GM21360 (cell line): Measurements from ENCODE around the gene OGDHL.
"Not testable (repeated sequence)": the region's sequence is repeated elsewhere in the genome, so short reads cannot be mapped to it uniquely, and the experiment has no call there.

Source experiments
- ATAC-seq: cut with Tn5 transposase; IDR thresholded peaks from one replicate; pipeline ENCODE4 v1.9.1; 2021; ENCODE audit warnings: mild to moderate bottlenecking, moderate library complexity; ENCODE audit not compliant: unreplicated experiment

The OGDHL gene

DNA sequence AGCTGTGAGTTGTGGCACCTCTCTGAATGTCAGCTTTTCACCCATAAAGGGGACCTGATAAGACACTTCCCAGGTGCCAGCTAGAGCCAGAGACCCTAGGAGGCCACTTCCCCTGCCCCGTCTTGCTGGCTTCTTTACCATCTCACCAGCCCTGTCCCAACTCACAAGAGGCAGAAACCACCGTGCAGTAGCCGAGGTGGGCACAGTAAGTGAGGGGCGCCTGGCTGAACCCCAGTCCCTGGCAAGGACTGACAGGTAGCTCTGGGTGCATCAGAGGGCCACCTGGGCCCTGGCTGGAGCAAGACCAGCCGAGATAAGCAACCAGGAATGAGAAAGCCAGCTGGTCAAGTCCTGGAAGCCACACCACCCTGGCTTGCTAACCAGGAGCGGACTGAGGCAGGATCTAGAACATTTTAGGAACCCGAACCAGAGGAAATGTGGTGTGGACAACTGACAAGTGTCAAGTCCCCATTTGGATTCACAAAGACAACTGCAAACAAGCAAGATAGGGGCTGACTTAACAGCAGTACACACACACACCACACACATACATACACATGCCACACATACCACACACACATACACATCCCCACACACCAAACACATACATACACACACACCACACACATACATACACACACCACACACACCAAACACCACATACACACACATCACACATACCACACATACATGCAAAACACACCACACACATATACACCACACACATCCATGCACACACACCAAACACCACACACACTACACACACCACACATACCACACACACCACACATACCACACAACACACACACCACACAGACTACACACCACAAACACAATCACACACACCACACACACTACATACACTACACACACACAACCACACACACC, 20.8 kb downstream of the OGDHL start:
- no peak for ATAC-seq

DNA sequence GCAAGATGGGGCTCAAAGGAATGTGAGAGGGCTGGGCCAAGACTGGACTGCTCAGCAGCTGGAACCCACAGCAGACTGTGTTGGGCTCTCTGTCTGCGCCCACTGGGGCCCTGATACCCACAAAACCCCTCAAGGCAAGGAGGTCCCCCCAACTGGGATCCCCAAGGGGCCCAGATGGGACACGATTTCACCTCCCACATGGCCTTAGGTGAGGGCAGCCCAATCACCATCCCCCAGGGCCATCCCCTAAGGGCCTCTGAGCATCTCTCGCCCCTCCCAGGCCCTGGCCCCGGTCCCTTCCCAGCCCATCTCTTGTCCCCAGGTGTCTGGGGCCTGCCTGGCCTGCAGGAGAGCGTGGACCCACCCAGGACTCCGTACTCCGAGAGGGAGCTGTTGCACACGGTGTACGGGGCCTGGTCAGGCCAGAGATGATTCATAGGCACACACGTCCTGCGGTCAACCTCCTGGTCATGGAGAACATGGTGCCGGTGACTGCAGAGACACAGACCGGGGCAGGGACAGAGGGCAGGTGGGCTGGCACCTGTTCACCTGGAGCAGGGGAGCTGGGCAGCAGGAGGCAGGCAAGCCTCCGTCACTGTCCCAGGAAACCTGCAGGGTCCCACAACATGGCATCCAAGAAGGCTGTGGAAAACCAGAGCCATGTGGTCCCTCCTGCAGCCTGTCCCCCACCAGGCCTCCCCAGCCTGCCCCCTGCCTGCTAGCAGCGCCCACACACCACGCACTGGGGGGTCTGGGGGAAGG, 21.6 kb downstream of the OGDHL start:
- ATAC-seq, result no peak

DNA sequence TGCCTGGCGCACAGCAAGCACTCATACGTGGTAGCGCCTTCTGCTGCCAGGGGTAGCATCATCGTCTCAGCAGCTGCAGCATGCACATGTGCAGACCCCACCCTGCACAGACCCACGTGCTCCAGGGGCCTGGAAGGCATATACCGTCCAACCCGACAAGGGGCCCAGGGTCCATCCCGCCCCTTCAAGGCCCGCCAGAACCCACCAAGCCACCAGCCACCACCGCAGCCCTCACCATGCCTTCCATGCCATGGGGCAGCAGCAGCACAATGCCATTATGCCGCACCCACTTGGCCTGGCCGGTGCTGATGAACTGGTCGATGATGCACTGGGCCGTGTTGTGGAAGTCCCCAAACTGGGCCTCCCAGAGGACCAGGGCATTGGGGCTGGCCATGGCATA, 22.7 kb downstream of the OGDHL start:
- no peak for ATAC-seq

DNA sequence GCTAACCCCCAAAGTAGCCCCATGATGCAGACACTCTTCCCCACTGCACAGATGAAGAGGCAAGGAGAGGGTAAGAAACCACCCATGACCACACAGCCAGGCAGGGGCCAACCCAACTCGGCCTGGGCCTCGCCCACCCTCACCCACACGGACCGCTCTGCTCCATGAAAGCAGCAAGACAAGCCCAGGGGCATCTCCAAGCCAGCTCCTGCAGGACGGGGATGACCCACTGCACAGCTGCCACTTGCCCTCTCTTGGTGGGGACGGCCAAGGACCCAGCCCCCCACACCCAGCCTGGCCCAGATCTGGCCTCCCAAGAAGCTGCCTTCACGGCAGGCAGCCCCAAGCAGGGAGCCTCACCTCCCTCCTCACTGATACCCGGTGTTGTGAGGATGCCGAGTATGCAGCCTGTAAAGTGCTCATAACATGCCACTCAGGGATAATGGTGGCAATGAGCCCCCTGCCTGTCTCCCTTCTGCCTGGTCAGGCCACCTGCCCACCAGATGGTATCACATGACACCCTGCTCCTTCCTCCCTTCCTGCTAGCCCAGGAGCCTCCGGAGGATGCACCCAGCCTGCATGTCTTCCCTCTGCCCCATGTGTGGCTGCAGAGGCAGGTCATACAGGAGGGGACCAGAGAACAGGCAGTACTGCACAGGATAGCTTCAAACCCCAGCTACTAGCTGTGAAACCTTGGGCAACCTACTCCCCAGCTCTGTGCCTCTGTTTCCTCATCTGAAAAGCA, 23.3 kb downstream of the OGDHL start:
- ATAC-seq, result no peak

DNA sequence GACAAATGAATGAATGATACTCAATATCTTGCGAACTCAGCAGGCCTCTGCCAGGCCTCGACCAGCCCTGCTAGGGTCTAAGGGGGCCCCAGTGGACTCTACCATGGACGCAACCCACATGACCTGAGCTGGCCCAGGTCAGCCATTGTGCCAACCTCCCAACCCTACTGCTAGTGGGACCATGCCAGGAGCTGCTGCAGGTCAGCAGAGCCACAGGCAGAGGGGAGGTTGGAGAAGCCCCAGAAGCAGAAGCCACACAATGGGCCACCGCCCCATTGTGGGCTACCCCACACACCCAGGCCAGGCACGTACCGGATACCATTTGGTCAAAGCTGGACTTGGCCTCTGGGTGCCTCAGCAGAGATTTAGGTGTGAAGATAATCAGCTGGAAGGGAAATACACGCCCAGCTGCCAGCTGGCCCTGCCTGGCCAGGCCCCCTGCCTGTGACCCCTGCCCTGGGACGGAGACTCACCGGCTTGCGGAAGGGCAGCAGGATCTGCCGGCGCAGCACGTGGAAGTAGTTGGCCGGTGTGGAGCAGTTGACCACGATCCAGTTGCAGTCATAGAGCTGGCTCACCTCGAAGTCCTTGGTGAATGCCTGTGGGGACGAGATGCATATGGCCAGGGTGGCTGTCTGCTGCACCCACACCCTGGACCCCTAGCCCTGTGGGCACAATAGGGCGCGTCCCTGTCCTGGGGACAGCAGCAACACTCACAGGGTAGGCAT, 24.5 kb downstream of the OGDHL start:
- no peak for ATAC-seq

DNA sequence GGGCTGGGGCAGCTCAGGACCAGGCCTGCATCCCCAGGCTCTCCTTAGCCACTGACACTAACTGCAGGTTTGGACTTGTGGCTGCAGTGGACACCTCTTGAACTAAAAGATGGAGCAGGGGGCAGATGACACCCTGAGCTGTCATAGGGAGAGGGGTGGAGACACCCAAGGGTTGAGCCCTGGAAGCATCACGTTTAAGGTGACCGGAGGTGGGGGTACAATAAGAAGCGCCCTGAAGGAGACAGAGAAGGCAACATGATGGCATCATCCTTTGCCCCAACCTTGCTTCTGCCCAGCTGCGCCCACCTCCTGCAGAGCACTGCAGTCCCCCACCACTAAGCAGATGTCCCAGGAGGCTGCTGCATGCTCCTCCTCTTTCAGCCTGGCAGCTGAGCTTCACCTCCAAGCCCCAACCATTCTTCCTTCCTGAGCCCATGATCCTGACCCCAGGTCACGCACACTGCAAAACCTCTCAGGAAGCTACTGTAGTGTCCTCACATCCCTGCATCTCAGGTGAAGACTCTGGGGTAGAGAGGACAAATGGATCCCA, 25.5 kb downstream of the OGDHL start:
- ATAC-seq, result no peak

DNA sequence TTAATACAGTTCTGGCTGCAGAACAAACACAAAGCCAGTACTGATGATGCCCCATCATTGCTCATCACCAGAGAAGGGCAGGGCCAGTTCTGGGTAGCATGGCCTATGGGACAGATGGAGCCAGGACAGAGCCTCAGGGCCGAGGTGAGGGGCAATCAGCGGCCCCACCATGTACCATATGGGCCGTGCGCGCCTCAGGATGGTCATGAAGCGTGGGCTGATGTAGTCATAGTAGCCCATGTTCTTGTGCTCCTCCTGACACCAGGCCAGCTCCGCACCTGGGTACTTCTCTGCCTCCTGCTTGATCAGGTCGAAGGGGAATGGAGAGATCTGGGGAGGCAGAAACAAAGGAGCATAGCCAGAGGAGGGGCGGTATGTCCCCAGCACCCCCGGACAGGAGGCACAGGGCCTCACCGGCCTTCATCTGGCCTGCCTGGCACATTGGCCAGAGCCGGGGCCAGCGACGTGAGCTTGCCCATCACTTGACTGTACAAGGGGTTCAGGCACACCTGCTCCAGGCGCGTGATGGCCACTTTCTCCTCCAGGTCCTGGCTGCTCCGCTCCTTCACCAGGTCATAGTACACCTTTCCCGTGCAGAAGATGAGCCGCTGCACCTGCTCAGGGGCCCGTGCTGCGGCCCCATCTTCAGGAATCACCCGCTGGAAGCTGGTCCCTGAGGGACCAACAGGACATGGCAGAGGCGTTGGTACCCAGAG, 26.1 kb downstream of the OGDHL start:
- ATAC-seq, result no peak

DNA sequence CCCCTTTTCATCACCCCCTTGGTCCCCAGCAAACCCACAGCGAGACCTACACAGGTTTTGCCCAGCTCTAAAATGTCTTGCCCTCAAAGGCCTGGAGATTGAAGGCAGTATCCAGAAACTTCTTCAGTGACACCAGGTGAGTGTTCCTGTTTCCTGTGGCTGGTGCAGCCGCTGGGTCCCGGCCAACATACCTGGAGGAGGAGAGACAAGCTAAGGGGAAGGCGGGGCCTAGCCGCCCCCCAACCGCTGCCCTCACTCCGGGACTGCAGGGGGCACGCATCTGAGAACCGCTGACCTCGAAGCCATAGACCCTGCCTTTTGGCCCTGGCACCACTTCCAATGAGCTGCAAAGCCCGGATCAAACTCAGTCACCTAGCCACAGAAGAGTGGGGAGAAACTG, 27.0 kb downstream of the OGDHL start:
- no peak for ATAC-seq

DNA sequence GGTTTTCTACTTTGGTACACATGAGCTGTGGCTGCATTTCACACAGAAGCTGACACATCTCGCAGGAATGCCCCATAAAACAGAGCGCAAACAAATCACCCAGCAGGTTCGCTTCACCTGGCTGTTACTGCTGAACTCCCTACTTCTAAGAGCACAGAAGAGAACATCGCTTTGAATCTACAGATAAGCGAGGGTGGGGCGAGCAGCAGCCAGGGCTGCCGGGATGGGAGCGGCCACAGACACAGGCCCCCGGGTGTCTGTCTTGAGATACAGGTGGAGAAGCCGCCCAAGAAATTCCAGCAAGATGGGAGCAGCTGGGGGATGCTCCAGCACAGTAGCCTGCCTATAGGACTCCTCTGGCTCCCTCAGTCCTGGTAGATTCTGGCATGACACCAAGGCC, 27.4 kb downstream of the OGDHL start:
- ATAC-seq, result no peak

DNA sequence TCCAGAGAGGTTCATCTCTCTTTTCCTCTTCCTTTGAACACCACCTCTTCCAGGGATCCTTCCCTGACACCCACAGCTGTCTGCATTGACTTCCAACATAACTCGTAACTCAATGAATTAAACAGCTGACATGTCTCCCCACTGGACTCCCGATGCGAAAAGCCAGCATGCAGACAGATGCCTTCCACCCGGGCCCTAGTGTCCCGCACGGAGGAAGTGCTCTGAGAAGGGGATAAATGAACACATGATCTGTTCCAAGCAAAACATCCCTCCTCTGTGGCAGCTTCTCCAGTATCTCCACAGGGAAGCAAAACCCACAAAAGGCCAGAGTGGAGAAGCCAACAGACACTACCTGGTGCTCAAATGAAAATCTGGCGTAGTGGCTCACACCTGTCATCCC, 28.3 kb downstream of the OGDHL start:
- ATAC-seq, result no peak

DNA sequence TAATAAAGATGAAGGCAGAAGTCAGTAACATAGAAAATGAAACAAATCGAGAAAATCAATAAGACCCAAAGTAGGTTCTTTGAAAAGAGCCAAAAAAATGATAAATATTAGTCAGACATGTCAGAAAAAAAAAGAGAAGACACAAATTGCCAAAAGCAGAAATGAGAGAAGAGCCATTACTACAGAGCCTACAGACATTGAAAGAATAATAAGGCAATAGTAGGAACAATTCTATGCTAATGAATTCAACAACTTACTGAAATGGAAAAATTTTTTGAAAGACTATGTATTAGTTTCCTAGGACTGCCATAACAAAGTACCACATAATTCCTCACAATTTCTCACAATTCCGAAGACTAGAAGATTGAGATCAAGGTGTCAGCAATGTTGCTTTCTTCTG, 35.5 kb downstream of the OGDHL start:
- ATAC-seq, result no peak

DNA sequence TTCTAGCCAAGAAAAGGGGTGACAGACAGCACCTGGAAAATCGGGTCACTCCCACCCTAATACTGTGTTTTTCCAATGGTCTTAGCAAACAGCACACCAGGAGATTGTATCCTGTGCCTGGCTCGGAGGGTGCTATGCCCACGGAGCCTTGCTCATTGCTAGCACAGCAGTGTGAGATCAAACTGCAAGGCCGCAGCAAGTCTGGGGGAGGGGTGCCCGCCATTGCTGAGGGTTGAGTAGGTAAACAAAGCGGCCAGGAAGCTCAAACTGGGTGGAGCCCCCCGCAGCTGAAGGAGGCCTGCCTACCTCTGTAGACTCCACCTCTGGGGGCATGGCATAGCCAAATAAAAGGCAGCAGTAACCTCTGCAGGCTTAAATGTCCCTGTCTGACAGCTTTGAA, 47.0 kb downstream of the OGDHL start:
- not testable (repeated sequence) for ATAC-seq

DNA sequence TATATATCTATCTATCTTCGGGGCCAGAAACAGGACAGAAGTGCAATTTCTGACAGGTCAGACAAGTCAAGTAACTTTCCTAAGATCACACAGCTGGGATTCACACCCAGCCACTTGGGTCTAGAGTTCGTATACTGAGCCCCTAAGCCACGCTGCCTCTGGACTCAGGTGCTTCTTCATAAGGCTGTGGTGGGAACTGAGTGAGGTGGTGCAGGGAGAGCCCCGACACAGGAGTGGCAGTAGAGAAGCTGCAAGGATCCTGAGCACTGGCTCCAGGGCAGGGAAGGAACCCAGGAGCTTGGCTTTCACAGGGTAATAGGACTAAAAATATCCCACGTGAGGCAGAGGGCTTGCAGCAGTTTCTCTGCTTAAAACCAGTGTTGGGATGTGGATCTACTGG, 48.9 kb downstream of the OGDHL start:
- ATAC-seq, result no peak

DNA sequence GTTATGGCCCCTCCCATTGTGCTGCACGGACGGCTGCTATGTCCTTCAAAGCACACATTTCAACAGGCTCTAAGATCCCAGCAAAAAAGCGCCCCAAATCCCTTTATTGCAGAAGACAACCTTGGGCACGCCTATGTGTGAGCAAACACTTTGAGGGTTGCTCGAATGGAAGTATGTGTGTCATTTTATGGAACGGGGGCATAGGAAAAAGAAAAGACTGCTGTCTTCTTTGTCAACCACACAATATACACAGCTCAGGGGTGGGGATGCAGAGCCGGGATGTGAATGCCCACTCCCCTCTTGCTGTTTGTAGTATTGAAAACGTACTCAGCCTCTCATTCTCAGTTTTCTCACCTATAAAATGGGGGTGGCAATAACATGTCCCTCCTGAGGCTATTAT, 50.6 kb downstream of the OGDHL start:
- no peak for ATAC-seq

DNA sequence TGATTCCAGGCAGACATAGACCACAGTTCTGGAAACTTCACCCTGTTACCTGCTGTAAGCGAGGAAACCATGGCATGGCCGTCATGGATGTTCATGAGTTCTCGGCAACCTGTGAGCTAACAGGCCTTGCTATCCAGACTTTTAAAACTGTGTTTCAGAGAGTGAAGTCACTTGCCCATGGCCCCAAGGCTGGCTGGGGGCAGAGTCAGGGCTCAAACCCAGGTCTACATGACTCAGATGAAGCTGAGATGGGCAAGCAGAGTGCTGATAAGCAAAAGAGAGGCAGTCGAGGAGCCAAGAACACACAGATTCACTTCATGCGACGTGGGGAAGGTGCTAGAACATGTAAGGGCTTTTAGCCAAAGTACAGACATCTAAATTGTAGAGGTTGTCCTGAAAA, 51.2 kb downstream of the OGDHL start:
- ATAC-seq, result no peak

DNA sequence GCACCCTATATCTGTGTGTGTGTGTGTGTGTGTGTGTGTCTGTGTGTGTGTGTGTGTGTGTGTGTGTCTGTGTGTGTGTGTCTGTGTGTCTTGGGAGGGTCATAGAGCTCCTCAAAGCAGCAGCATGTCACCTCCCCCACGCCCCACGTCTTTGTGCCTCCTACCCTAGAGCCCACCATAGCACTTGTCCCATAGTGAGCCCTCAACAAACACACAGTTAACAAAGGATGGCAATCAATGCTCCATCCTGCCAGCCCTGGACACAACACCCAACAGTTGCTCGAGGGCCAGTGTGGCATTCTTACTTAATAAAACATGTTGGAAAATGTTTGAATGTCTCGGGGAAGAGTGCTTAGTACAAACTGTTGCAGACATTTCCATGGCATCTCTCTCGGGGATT, 52.2 kb downstream of the OGDHL start:
- ATAC-seq, result no peak

DNA sequence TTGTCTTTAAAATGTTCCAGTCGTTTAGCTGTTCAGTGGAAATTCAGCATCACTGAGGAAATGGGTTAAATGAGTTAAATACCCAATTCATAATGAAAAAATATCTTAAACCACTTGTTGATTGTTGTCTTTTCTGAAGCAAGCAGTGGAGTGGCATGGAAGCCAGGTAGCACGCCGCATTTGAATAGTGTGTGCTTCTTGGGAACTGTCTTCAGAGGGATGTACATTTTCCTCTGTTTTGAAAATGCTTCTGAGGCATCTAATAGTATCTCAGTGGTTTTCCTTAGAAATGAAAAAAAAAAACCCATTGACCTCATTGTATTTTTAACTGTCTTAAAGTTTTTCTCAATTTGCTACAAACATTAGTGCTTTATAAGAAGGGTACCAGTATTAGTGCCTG, 54.5 kb downstream of the OGDHL start:
- ATAC-seq, result no peak

DNA sequence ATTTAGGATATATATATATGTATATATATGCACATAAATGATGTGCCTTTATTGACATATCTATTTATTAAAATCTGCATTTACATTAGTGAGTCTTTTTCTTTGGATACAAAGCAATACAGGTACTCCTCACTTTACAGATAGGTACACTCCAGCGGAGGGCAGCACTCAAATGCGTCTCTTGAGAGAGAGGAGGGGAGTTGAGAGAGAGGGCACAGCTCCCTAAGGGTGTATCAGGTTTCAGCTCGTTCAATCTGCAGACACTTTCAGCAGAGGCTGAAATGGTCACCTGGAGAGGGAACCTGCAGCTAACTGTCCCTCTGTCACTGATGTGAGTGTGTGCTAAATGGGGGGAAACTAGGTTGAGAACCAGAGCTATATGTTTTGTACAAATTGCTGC, 61.1 kb downstream of the OGDHL start:
- ATAC-seq, result no peak

DNA sequence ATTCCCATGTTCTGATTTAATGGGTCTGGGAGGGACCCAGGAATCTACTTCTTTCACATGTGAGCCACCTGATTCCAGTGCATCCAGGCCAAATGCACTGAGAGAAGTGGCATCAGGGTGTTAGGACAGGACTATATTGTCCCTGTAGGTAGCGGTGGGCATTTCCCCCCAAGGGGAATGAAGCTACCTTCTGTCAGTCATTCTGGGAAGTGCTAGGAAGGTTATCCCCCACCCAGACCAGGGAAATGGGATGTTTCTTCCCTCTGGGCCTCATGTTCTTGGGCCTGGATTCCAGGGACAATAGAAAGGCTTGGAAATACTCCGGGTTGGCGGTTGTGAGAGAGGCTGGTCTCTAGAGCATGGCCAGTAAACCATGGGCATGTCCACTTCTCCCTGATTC, 61.9 kb downstream of the OGDHL start:
- ATAC-seq, result no peak

DNA sequence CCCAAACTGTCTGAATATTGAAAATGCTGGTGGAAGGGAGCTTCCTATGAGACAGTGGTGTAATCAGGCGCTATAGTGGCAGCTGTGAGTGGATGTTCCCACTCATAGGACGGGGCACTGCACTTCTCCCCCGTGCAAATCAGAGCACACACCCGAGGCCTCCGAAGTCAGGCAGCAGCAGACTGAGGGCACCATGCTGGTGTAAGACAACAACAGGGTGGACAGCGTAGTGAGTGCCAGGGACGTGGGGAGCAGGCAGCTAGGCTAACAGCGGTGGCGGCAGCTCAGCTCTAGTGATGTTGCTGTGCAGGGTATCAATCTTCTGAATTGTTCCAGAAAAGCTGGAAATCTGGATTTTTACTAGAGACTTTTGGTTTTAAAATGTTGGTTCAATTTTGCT, 63.4 kb downstream of the OGDHL start:
- no peak for ATAC-seq
